ENCODE measurements around the gene GPC2.

GPC2 gene

GRCh38 chr7:100124301-100125230, 52.6 kb downstream of the GPC2 start:
- no peak for DNase-seq

GRCh38 chr7:100122568-100122967, 54.6 kb downstream of the GPC2 start:
- DNase-seq, result no peak

- no peak for DNase-seq
Observed at GRCh38 chr7:100122067-100122466, 55.1 kb downstream of the GPC2 start.

- no peak for DNase-seq
Observed at GRCh38 chr7:100120733-100121036, 56.5 kb downstream of the GPC2 start.

- peak in 51 of 56 donors; percentile 21 to 89 (median 77) for DNase-seq
Observed at GRCh38 chr7:100119970-100120732, 57.0 kb downstream of the GPC2 start.

Data from nucleus accumbens (tissue), 56 donors.